Epithelial cell of esophagus (primary cell): ENCODE measurements around the gene FARS2.

Experiments
- DNase-seq: peaks from one replicate; pipeline ENCODE4 v3.0.0; 2010; ENCODE audit warnings: low read depth
- H3K4me3 ChIP-seq: 2 replicates; pipeline ENCODE4 v1.5.1; 2011; ENCODE audit warnings: mild to moderate bottlenecking, low read length, control low read depth
- CTCF ChIP-seq: IDR thresholded peaks from 2 replicates; pipeline ENCODE4 v1.5.1; 2011; ENCODE audit warnings: low read depth, mild to moderate bottlenecking, low read length, control low read depth, inconsistent platforms; ENCODE audit not compliant: insufficient read depth; ENCODE audit errors: missing control alignments

The FARS2 gene

GRCh38 chr6:5550631-5551030 is 289.3 kb downstream of the FARS2 start:
- H3K4me3 ChIP-seq: no peak overlapping the region
- DNase-seq: peak; percentile 21
- no peak for TF ChIP-seq CTCF

- TF ChIP-seq CTCF: no peak
- H3K4me3 ChIP-seq: no peak overlapping the region
- no peak for DNase-seq
Observed at GRCh38 chr6:5552243-5552642, 290.9 kb downstream of the FARS2 start.

GRCh38 chr6:5553767-5554166 is 292.5 kb downstream of the FARS2 start:
- DNase-seq: no peak
- H3K4me3 ChIP-seq: no peak overlapping the region
- TF ChIP-seq CTCF: no peak

- DNase-seq: no peak
- no peak overlapping the region for H3K4me3 ChIP-seq
- no peak for TF ChIP-seq CTCF
Observed at GRCh38 chr6:5554226-5554625, 292.9 kb downstream of the FARS2 start.

GRCh38 chr6:5556011-5556410 is 294.7 kb downstream of the FARS2 start:
- no peak for TF ChIP-seq CTCF
- DNase-seq: no peak

GRCh38 chr6:5557506-5557905 is 296.2 kb downstream of the FARS2 start:
- TF ChIP-seq CTCF: no peak
- DNase-seq: no peak
- no peak overlapping the region for H3K4me3 ChIP-seq

More at GRCh38 chr6:5556011-5556410, 294.7 kb downstream of the FARS2 start:
- H3K4me3 ChIP-seq: no peak overlapping the region

GRCh38 chr6:5559651-5560050 is 298.3 kb downstream of the FARS2 start:
- no peak overlapping the region for H3K4me3 ChIP-seq
- DNase-seq: no peak
- TF ChIP-seq CTCF: no peak
